GM18508 (cell line): ENCODE measurements around the gene WBP1.
"Not testable (repeated sequence)": the region's sequence is repeated elsewhere in the genome, so short reads cannot be mapped to it uniquely, and the experiment has no call there.

Experiments
- ATAC-seq: cut with Tn5 transposase; IDR thresholded peaks from one replicate; pipeline ENCODE4 v1.9.1; 2021; ENCODE audit warnings: moderate number of reproducible peaks; ENCODE audit not compliant: insufficient read depth, unreplicated experiment

The WBP1 gene

DNA sequence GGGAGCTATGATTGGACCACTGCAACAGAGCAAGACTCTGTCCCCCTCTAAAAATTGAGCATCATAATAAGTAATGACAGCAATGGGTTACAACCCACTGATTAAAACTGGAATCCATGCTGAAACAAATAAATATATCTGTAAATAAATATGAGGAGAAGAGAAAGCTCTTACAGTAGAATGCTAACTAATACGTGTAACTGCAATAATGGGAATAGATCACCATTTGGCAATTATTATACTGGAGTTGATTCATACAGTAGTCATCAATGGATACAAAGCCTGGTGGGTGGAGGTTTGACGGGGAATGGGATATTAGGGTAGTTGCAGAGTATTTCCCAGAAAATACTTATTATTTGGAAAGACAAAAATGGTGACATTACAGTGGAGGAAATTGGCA, 9.5 kb upstream of the WBP1 start:
- no peak for ATAC-seq

GRCh38 chr2:74450570-74451190, 7.6 kb upstream of the WBP1 start:
- no peak for ATAC-seq

GRCh38 chr2:74454654-74455511, 3.4 kb upstream of the WBP1 start, which contains the start of gene INO80B:
TSS of gene INO80B (plus strand) at chr2:74455087. CDS start at chr2:74455117, 30 bp downstream.
- peak; percentile 33 for ATAC-seq

DNA sequence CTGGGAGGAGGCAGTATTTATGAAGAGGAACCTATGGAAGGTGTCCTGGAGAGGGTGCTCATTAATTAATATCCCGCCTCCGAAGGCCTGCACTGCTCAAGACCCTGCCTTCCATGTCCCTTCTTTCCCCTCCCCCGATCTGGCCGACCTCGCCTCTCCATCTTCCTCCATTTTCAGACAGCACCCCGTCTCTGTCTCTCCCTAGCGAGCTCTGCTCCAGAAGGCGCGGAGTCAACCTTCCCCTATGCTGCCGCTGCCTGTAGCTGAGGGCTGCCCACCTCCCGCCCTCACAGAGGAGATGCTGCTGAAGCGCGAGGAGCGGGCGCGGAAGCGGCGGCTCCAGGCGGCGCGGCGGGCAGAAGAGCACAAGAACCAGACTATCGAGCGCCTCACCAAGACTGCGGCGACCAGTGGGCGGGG, 1.1 kb upstream of the WBP1 start:
- no peak for ATAC-seq

DNA sequence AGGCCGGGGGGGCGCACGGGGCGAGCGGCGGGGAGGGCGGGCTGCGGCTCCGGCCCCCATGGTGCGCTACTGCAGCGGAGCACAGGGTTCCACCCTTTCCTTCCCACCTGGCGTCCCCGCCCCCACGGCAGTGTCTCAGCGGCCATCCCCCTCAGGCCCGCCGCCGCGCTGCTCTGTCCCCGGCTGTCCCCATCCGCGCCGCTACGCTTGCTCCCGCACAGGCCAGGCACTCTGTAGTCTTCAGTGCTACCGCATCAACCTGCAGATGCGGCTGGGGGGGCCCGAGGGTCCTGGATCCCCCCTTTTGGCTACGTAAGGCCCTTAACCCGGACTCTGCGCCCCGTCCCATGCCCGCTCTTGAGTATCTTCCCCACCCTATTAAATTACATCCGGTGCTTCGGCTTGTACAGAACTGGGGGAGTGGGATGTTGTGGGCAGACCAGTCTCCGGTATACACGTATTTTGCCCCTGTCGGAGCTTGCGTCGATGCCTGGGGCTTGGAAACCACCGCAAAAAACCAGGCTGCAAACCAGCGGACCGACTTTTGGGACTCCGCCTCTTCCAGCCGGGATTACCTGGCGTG, 598 bp upstream of the WBP1 start:
- ATAC-seq, result peak; percentile 17

DNA sequence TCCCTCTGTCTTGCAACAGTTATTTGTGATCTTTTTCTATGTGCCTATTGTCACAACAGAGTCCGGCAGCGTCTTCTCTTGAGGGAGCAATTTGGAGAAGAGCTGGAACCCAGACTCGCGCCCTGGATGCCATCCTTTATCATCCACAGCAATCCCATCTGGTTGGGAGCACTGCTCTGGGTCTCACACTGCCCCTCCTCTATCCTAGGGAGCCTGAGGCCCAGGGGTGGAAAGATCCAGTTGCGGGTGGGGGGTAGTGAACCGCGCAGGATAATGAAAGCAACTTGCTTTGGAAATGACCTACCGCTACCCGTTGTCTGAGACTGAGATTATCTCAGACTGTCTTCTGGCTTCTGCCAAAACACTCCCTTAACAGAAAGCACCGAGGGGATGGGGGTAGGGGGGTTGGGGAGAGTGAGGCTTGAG, 713 bp downstream of the WBP1 start:
- no peak for ATAC-seq

- ATAC-seq, result not testable (repeated sequence)
Measured at GRCh38 chr2:74459503-74460118, 1.4 kb downstream of the WBP1 start.

DNA sequence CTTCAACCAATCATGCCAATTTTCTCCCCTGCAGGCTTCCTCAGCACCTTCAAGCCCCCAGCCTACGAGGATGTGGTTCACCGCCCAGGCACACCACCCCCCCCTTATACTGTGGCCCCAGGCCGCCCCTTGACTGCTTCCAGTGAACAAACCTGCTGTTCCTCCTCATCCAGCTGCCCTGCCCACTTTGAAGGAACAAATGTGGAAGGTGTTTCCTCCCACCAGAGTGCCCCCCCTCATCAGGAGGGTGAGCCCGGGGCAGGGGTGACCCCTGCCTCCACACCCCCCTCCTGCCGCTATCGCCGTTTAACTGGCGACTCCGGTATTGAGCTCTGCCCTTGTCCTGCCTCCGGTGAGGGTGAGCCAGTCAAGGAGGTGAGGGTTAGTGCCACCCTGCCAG, 1.9 kb downstream of the WBP1 start:
- ATAC-seq, result not testable (repeated sequence)

DNA sequence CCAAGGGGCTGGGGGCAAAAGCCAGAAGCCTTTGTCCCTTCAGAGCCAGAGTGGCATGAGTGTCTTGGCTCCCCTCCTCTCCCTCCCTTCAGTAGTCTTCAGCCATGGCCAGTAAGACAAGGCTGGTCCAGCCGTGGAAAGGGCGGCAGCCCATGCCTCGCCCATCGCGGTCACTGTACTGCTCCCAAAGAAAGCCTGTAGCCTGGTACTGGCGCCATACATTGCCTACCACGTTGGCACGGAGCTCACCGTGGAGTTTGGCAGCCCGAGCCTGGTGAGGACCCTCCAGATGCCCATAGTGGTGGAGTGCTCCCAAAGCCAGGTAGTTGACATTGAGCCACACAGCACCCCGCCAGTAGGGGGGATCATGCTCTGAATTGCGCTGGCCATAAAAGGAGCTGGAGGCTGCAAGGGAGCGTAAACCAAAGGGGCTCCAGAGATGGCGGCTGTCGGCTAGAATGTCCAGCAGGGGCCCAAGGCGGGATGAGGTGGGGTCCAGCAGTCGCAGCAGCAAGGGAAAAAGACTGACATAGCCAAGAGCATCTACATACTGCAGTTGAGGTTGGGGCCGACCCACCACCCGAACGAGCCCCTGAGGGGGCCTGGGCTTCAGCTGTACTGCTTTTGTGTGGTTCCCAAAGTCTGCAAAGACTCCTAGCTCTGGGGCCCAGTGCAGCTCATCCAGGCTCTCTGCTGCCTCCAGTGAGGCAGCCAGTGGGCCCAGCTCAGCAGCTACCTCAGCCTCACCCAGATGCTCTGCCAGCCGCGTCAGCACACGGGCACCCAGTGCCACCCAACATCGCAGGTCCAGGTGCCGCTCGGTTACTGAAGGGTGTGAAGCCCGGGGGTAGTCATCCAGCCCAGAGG, 3.2 kb downstream of the WBP1 start:
- ATAC-seq, result no peak

GRCh38 chr2:74462054-74462785, 4.0 kb downstream of the WBP1 start:
- no peak for ATAC-seq

GRCh38 chr2:74462786-74463105, 4.5 kb downstream of the WBP1 start:
- ATAC-seq, result no peak

DNA sequence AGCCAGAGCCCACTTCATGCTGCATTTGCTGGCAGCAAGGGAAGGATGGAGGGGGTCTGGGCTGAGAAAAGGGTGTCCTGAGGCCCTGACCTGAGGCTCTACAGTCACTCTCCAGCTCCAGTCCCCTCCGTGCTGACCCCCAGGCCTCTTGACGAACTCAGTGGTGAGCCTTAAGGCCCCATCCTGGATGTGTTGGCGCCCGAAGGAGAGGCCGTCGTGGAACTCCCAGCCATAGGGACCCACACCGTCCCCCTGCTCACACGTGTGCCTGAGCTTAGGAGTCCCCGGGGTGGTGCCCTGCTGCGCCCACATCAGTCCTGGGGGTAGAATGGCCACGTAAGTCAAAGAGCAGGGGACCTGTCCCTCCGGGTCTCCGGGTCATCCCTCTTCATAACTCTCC, 6.2 kb downstream of the WBP1 start:
- ATAC-seq, result no peak

GRCh38 chr2:74470742-74471141, 12.5 kb downstream of the WBP1 start:
- ATAC-seq, result not testable (repeated sequence)

DNA sequence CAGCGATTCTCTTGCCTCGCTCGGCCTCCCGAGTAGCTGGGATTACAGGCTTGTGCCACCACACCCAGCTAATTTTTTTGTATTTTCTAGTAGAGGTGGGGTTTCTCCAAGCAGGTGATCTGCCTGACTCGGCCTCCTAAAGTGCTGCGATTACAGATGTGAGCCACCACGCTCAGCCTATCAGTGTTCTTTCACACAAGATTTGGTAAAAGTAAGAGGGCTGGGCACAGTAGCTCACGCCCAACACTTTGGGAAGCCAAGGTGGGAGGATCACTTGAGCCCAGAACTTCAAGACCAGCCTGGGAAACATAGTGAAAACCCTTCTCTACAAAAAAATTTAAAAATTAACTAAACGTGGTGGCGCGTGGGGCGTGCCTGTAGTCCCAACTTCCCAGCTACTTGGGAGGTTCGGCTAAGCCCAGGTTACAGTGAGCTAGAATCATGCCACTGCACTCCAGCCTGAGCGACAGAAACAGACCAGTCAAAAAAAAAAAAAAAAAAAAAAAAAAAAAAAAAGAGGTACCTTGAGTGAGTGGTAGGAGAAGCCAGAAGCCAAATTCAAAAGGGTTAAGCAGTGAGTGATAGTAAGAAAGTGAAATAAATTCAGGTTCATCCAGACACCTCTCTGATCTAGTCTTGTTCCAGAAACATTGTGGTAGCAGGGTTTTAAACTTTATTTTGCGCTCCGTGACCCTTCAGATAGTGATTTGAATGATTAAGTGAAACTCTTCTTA, 13.3 kb downstream of the WBP1 start:
- no peak for ATAC-seq

- ATAC-seq, result peak; percentile 58
Measured at GRCh38 chr2:74472086-74472944, 14.1 kb downstream of the WBP1 start, which contains the start of gene MRPL53. TSS of gene MRPL53 (minus strand) at chr2:74472680. CDS start at chr2:74472660, 20 bp downstream.

GRCh38 chr2:74472945-74473258, 14.7 kb downstream of the WBP1 start:
- ATAC-seq, result no peak

DNA sequence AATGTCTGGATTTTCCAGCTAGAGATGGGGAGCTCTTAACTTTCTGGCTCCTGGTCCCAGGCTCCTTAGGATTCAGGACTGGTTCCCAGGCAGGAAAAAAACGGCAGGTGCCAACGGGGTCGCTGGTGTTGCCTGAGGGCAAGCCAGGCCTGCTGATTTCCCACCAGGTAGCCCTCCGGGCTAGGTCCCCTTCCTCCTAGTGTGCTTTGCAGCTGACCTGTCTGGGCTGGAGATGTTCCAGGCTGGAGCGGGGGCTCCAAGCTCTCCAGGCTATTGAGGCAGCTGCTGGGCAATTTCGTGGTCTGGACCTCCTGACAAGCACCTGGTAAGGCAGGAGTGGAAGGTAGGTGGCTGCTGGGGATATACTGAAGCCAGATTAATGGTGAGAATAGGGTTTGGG, 16.2 kb downstream of the WBP1 start:
- no peak for ATAC-seq

- no peak for ATAC-seq
Measured at GRCh38 chr2:74474899-74475298, 16.7 kb downstream of the WBP1 start.
